Activated CD4-positive, alpha-beta T cell treated with anti-CD3 and anti-CD28 coated beads, Interleukin-2, amount 50 U/mL, for 1 hour (primary cell): ENCODE measurements around the gene TMED8.
"Not testable (repeated sequence)": the region's sequence is repeated elsewhere in the genome, so short reads cannot be mapped to it uniquely, and the experiment has no call there.

Experiments
- DNase-seq: peaks from one replicate; pipeline ENCODE4 v3.0.0-alpha.2; 2020

Gene TMED8

GRCh38 chr14:77320238-77320935 is 56.5 kb downstream of the TMED8 start, which contains the start of gene POMT2:
TSS of gene POMT2 (minus strand) at chr14:77320883. CDS start at chr14:77320681, 202 bp downstream.
- DNase-seq = peak; percentile 90

- no peak for DNase-seq
Observed at GRCh38 chr14:77319422-77319821, 57.5 kb downstream of the TMED8 start.

GRCh38 chr14:77318756-77319155 is 58.1 kb downstream of the TMED8 start:
- not testable (repeated sequence) for DNase-seq

- DNase-seq = no peak
Observed at GRCh38 chr14:77318006-77318553, 58.8 kb downstream of the TMED8 start.

- DNase-seq = no peak
Observed at GRCh38 chr14:77316872-77317301, 60.0 kb downstream of the TMED8 start.

- no peak for DNase-seq
Observed at GRCh38 chr14:77316195-77316505, 60.7 kb downstream of the TMED8 start.

- no peak for DNase-seq
Observed at GRCh38 chr14:77314539-77315457, 62.1 kb downstream of the TMED8 start.

- DNase-seq = no peak
Observed at GRCh38 chr14:77314043-77314442, 62.9 kb downstream of the TMED8 start.

GRCh38 chr14:77313371-77313770 is 63.5 kb downstream of the TMED8 start:
- DNase-seq = no peak

GRCh38 chr14:77311217-77311616 is 65.7 kb downstream of the TMED8 start:
- DNase-seq = no peak

- no peak for DNase-seq
Observed at GRCh38 chr14:77310026-77310425, 66.9 kb downstream of the TMED8 start.

GRCh38 chr14:77309131-77309530 is 67.8 kb downstream of the TMED8 start:
- no peak for DNase-seq

- DNase-seq = no peak
Observed at GRCh38 chr14:77306851-77307496, 69.9 kb downstream of the TMED8 start.

GRCh38 chr14:77306416-77306815 is 70.5 kb downstream of the TMED8 start:
- DNase-seq = no peak

GRCh38 chr14:77305696-77306095 is 71.2 kb downstream of the TMED8 start:
- no peak for DNase-seq

GRCh38 chr14:77303417-77304156 is 73.3 kb downstream of the TMED8 start:
- DNase-seq = no peak

GRCh38 chr14:77302926-77303325 is 74.0 kb downstream of the TMED8 start:
- no peak for DNase-seq

- peak; percentile 43 for DNase-seq
Observed at GRCh38 chr14:77301103-77301502, 75.8 kb downstream of the TMED8 start.

GRCh38 chr14:77299771-77300170 is 77.1 kb downstream of the TMED8 start:
- DNase-seq = no peak

- DNase-seq = no peak
Observed at GRCh38 chr14:77296906-77297305, 80.0 kb downstream of the TMED8 start.

GRCh38 chr14:77296155-77296554 is 80.7 kb downstream of the TMED8 start:
- DNase-seq = no peak

- DNase-seq = no peak
Observed at GRCh38 chr14:77290705-77291104, 86.2 kb downstream of the TMED8 start.

- DNase-seq = no peak
Observed at GRCh38 chr14:77286576-77286975, 90.3 kb downstream of the TMED8 start.
